HCT116 (cell line): ENCODE results near the gene UMOD. TPM values are rescaled to one million over a fixed set of nuclear protein-coding genes. Genes with fewer than 3 reads are reported as not detected.

Source experiments
- ATAC-seq: fragments of 200-7000 bp; cut with Tn5 transposase; 2 replicates; pipeline ENCODE4 v1.9.1; 2020; ENCODE audit warnings: mild to moderate bottlenecking, moderate library complexity
- BruUV-seq: library from RNA; stranded (reverse); fragments of 400-500 nt; replicated peaks from 2 replicates; lab custom pipeline; 2021; lab: Mats Ljungman, UMichigan
- CTCF ChIA-PET: fragments of 300-600 bp; sonication (Branson Sonifier 250); formaldehyde crosslinking; loops from one replicate; lab custom pipeline; 2021; ENCODE audit warnings: antibody characterized with exemption; lab: Charles Lee
- POLR2A ChIA-PET: fragments of 300-600, 350-600 bp; sonication (Branson Sonifier 250); formaldehyde crosslinking; loops from one replicate; lab custom pipeline; 2021; ENCODE audit warnings: antibody characterized with exemption; lab: Charles Lee
- RAD21 ChIA-PET, 2 experiments: fragments of 300-600 bp; sonication (Branson Sonifier 250); formaldehyde crosslinking; loops; one replicate each; lab custom pipeline; 2023; ENCODE audit warnings: low total read pairs in 2 of 2; ENCODE audit not compliant: uncharacterized antibody in 2 of 2, unreplicated experiment in 2 of 2, low non-redundant PET in 1 of 2; lab: Charles Lee
- DNase-seq: peaks from one replicate; pipeline ENCODE4 v3.0.0-alpha.2; 2010; ENCODE audit warnings: low read depth, low spot score
- H2AFZ ChIP-seq: fragments of 200-600 bp; shearing (Covaris generic), sonication (generic); 2 replicates; pipeline ENCODE4 v1.6.1; 2017; ENCODE audit warnings: low read depth, mixed run types, mixed read lengths, antibody characterized with exemption, low read length; ENCODE audit not compliant: poor library complexity, severe bottlenecking
- H3K27ac ChIP-seq: 2 replicates; pipeline ENCODE4 v1.5.1; 2012; ENCODE audit warnings: low read depth, low read length
- H3K27me3 ChIP-seq: fragments of 200-600 bp; sonication (generic); 2 replicates; pipeline ENCODE4 v1.6.1; 2016; ENCODE audit warnings: mixed run types, low read length, mixed read lengths; ENCODE audit not compliant: insufficient read depth
- H3K36me3 ChIP-seq, 2 experiments: fragments of 200-500 bp in 1 of 2; fragments of 200-600 bp in 1 of 2; sonication (Bioruptor generic) in 1 of 2; sonication (generic) in 1 of 2; 2 replicates each; pipeline versions ENCODE4 v1.5.1 to v1.6.1; 2014 to 2016; ENCODE audit warnings: low read length in 2 of 2, inconsistent platforms in 1 of 2, mixed read lengths in 1 of 2, mixed run types in 1 of 2; ENCODE audit not compliant: insufficient read depth in 2 of 2, control insufficient read depth in 1 of 2
- H3K4me1 ChIP-seq, 2 experiments: fragments of 200-600 bp in 1 of 2; sonication (generic) in 1 of 2; 2 replicates each; pipeline versions ENCODE4 v1.5.1 to v1.6.1; 2012 to 2017; ENCODE audit warnings: low read length in 2 of 2, inconsistent platforms in 1 of 2, mild to moderate bottlenecking in 1 of 2, mixed read lengths in 1 of 2, mixed run types in 1 of 2, moderate library complexity in 1 of 2; ENCODE audit not compliant: insufficient read depth in 2 of 2, control insufficient read depth in 1 of 2
- H3K4me2 ChIP-seq: fragments of 200-600 bp; sonication (generic); 2 replicates; pipeline ENCODE4 v1.6.1; 2017; ENCODE audit warnings: mixed run types, low read length, mixed read lengths
- H3K4me3 ChIP-seq, 2 experiments: fragments of 200-600 bp in 1 of 2; sonication (generic) in 1 of 2; replicated peaks in 1 of 2; 2 replicates each; pipeline ENCODE4 v1.5.1; 2011 to 2016; ENCODE audit warnings: low read length in 2 of 2, control low read depth in 1 of 2, low read depth in 1 of 2, mild to moderate bottlenecking in 1 of 2, mixed read lengths in 1 of 2, mixed run types in 1 of 2
- H3K79me2 ChIP-seq: fragments of 200-600 bp; sonication (generic); 2 replicates; pipeline ENCODE4 v1.6.1; 2017; ENCODE audit warnings: mild to moderate bottlenecking, mixed run types, low read length, moderate library complexity, mixed read lengths; ENCODE audit not compliant: insufficient read depth
- H3K9ac ChIP-seq: fragments of 200-600 bp; sonication (generic); 2 replicates; pipeline ENCODE4 v1.6.1; 2016; ENCODE audit warnings: low read length, mixed read lengths
- H3K9me2 ChIP-seq: fragments of 200-600 bp; sonication (generic), shearing (Covaris generic); 2 replicates; pipeline ENCODE4 v1.6.1; 2017; ENCODE audit warnings: mixed run types, mild to moderate bottlenecking, moderate library complexity; ENCODE audit not compliant: insufficient read depth
- H3K9me3 ChIP-seq, 2 experiments: fragments of 200-500 bp in 1 of 2; fragments of 200-600 bp in 1 of 2; sonication (Bioruptor generic) in 1 of 2; sonication (generic) in 1 of 2; 2 replicates each; pipeline ENCODE4 v1.6.1; 2014 to 2017; ENCODE audit warnings: low read length in 2 of 2, mixed read lengths in 2 of 2, inconsistent platforms in 1 of 2, low read depth in 1 of 2, mild to moderate bottlenecking in 1 of 2, mixed run types in 1 of 2, moderate library complexity in 1 of 2; ENCODE audit not compliant: control insufficient read depth in 1 of 2, insufficient read depth in 1 of 2
- H4K20me1 ChIP-seq: fragments of 200-600 bp; sonication (generic), shearing (Covaris generic); 2 replicates; pipeline ENCODE4 v1.6.1; 2017; ENCODE audit warnings: mixed run types, mild to moderate bottlenecking, moderate library complexity; ENCODE audit not compliant: insufficient read depth
- CBX3 ChIP-seq: IDR thresholded peaks from 2 replicates; pipeline ENCODE4 v1.6.1; 2012; ENCODE audit warnings: low read depth
- CTCF ChIP-seq, 3 experiments: fragments of 200-600 bp in 1 of 3; sonication (generic) in 1 of 3; IDR thresholded peaks in 2 of 3; conservative IDR thresholded peaks in 1 of 3; 2 replicates each; pipeline ENCODE4 v1.5.1; 2012 to 2017; ENCODE audit warnings: low read depth in 2 of 3, low read length in 2 of 3, antibody characterized with exemption in 1 of 3, borderline replicate concordance in 1 of 3, control low read depth in 1 of 3, mild to moderate bottlenecking in 1 of 3, mixed read lengths in 1 of 3, mixed run types in 1 of 3, moderate library complexity in 1 of 3; ENCODE audit not compliant: insufficient read depth in 1 of 3
- JUND ChIP-seq: IDR thresholded peaks from 2 replicates; pipeline ENCODE4 v1.6.1; 2012
- POLR2A ChIP-seq: IDR thresholded peaks from 2 replicates; pipeline ENCODE4 v1.7.0; 2011; ENCODE audit warnings: borderline replicate concordance; ENCODE audit not compliant: insufficient read depth, insufficient read length; ENCODE audit errors: extremely low read depth
- REST ChIP-seq: IDR thresholded peaks from 2 replicates; pipeline ENCODE4 v1.6.1; 2012; ENCODE audit warnings: low read depth
- SP1 ChIP-seq: IDR thresholded peaks from 2 replicates; pipeline ENCODE4 v1.6.1; 2012; ENCODE audit warnings: low read depth
- SRF ChIP-seq: IDR thresholded peaks from 2 replicates; pipeline ENCODE4 v1.6.1; 2012; ENCODE audit warnings: low read depth
- YY1 ChIP-seq: IDR thresholded peaks from 2 replicates; pipeline ENCODE4 v1.6.1; 2011; ENCODE audit warnings: low read length, low read depth, moderate library complexity, mild to moderate bottlenecking; ENCODE audit not compliant: insufficient replicate concordance; ENCODE audit errors: extremely low read depth
- ZNF274 ChIP-seq: fragments of 200-500 bp; sonication (Bioruptor generic); IDR thresholded peaks from 2 replicates; pipeline ENCODE4 v1.6.1; 2014; ENCODE audit warnings: mild to moderate bottlenecking, low read depth, low read length, inconsistent platforms
- intact Hi-C: fragments of 100-400 bp; cut with micrococcal nuclease; formaldehyde crosslinking; loops from 2 replicates; pipeline ENCODE4 v1.10.0; 2022
- total RNA-seq: library from RNA; stranded (reverse); gene quantifications from one replicate; pipeline ENCODE4 v1.2.1, GENCODE V29; 2021; ENCODE audit not compliant: unreplicated experiment

The UMOD gene
- total RNA-seq, 1 experiment from 2014 or later: not detected

DNA sequence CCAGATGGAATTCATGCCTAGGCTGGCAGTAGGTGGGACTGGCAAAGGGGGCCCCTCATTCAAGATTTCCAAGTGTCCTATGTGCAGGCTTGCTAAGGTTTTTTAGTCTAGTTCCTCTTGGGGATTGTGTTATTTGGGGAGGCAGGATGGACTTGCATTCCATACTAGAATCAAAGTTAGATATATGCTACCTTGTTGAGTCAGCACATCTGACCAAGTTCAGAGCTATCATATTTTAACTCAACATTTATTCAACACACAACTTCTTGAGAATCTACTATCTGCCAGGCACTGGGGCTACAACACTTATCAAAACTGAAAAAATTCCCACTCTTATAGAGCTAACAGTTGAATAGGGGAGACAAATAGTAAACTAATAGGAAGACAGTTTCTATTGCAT, 31.9 kb downstream of the UMOD start:
- RAD21 ChIA-PET: no interaction called here
- POLR2A ChIA-PET: no interaction called here

DNA sequence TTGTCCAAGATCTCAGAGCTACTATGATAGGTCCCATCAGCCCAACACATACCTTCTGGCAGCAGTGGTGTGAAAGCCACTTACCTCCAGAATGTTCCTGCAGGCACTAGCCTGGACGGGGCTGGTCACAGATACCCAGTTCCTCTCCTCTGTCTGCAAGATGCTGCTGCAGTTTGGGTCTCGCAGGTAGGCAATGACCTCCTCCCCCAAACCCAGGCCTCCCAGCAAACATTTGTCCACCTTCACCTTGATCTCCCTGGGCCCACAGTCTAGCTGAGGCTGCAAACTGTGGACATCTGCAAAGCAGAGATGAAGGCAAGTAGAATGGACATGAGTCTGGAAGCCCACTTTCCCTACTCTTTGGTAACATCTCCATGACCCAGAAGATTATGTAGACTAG, 32.3 kb downstream of the UMOD start:
- DNase-seq: no peak
- Histone ChIP-seq H3K9ac (no peak overlapping the region), H3K4me3 (no peak overlapping the region), H3K9me2 (no peaks in the 10 kb centered on the region), H3K27me3 (peaks cover 37% of the 10 kb centered on the region), H3K9me3 (no peaks in the 10 kb centered on the region), H3K27ac (no peak overlapping the region), H3K4me2 (no peak overlapping the region), H3K79me2 (no peaks in the 10 kb centered on the region), H3K36me3 (no peaks in the 10 kb centered on the region), H4K20me1 (no peaks in the 10 kb centered on the region), H3K4me1 (no peaks in the 10 kb centered on the region), H2AFZ (no peak overlapping the region)
- RAD21 ChIA-PET: no interaction called here
- CTCF ChIA-PET: no interaction called here
- no TSS peak for BruUV-seq
- ATAC-seq: no peak
- POLR2A ChIA-PET: no interaction called here
- intact Hi-C loops: no loop called here
- TF ChIP-seq ZNF274: no peak
- TF ChIP-seq POLR2A: no peak
- TF ChIP-seq SP1: no peak
- no peak for TF ChIP-seq SRF
- no peak for TF ChIP-seq CBX3
- no peak for TF ChIP-seq JUND
- no peak for TF ChIP-seq YY1
- no peak for TF ChIP-seq REST

More for the DNA sequence above, 31.9 kb downstream of the UMOD start:
- Histone ChIP-seq H3K4me3 (no peak overlapping the region), H3K36me3 (no peaks in the 10 kb centered on the region), H3K27me3 (peaks cover 37% of the 10 kb centered on the region), H3K9me3 (no peaks in the 10 kb centered on the region), H3K79me2 (no peaks in the 10 kb centered on the region), H3K9me2 (no peaks in the 10 kb centered on the region), H3K4me1 (no peaks in the 10 kb centered on the region), H3K9ac (no peak overlapping the region), H3K27ac (no peak overlapping the region), H3K4me2 (no peak overlapping the region), H4K20me1 (no peaks in the 10 kb centered on the region), H2AFZ (no peak overlapping the region)
- intact Hi-C loops: no loop called here
- no TSS peak for BruUV-seq
- CTCF ChIA-PET: no interaction called here
- no peak for TF ChIP-seq CTCF (IDR thresholded peaks at IDR 0.05 in 2 of 3, conservative IDR thresholded peaks at IDR 0.05 in 1 of 3; ENCODE audit: borderline replicate concordance in 1 of 3, insufficient read depth in 1 of 3, low read depth in 2 of 3, low read length in 2 of 3)
- no peak for ATAC-seq
- no peak for DNase-seq
